GM12872 (cell line): Measurements from ENCODE around the gene DNAJC13.

Experiments used
- TF ChIP-seq, protein P1 (sequence below): IDR thresholded peaks from 3 replicates; pipeline ENCODE4 v1.5.1; 2011; ENCODE audit warnings: low read depth, mild to moderate bottlenecking, low read length, moderate library complexity; ENCODE audit not compliant: insufficient read depth

The DNAJC13 gene

DNA sequence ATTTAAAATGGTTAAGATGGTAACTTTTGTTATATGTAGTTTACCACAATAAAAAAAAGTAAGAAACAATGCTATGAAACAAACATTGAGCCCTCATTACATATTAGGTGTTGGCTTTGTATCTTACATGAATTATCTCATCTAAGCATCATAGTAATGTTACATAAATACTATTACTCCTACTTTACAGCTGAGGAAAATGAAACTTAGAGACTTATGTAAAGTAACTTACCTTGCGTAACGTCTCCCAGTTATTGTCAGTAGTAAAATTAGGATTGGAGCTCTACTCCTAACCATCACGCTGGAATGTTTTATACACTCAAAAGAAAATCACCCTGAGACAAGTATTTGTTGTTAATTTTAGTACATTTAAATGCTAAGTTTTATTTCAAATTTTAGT lies 42.2 kb downstream of the DNAJC13 start:
- TF ChIP-seq, protein P1, sequence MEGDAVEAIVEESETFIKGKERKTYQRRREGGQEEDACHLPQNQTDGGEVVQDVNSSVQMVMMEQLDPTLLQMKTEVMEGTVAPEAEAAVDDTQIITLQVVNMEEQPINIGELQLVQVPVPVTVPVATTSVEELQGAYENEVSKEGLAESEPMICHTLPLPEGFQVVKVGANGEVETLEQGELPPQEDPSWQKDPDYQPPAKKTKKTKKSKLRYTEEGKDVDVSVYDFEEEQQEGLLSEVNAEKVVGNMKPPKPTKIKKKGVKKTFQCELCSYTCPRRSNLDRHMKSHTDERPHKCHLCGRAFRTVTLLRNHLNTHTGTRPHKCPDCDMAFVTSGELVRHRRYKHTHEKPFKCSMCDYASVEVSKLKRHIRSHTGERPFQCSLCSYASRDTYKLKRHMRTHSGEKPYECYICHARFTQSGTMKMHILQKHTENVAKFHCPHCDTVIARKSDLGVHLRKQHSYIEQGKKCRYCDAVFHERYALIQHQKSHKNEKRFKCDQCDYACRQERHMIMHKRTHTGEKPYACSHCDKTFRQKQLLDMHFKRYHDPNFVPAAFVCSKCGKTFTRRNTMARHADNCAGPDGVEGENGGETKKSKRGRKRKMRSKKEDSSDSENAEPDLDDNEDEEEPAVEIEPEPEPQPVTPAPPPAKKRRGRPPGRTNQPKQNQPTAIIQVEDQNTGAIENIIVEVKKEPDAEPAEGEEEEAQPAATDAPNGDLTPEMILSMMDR = no peak

DNA sequence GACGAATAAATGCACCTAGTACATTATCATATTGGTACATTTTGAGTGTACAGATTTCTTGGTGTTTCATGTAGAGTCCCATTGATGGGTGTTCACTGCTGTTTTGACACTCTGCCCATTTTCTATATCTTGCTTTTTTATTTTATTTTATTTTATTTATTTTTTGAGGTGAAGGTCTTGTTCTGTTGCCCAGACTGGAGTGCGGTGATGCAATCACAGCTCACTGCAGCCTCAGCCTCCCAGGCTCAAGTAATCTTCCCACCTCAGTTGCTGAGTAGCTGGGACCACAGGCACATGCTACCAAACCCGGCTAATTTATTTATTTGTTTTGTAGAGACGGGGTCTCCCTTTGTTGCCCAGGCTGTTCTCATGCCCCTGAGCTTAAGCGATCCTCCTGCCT lies 44.2 kb downstream of the DNAJC13 start:
- TF ChIP-seq, protein P1 = no peak

DNA sequence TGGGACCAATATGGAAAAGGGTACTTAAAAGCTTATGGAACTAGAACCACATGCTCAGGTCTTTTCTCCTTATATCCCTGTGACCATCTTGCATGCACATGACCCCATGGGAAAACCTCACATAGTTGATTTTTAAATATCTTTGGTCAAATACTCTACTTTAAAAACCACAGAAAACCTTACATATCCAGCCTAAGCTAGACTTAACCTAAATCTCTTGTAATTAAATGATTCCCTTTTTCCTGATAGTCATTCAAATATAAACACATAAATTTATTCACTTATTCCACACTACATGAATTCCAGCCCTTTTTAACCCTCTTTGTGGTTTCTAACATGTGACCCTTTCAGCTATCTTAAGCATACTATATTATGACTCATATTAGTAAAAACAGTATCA lies 46.8 kb downstream of the DNAJC13 start:
- TF ChIP-seq, protein P1 = no peak

DNA sequence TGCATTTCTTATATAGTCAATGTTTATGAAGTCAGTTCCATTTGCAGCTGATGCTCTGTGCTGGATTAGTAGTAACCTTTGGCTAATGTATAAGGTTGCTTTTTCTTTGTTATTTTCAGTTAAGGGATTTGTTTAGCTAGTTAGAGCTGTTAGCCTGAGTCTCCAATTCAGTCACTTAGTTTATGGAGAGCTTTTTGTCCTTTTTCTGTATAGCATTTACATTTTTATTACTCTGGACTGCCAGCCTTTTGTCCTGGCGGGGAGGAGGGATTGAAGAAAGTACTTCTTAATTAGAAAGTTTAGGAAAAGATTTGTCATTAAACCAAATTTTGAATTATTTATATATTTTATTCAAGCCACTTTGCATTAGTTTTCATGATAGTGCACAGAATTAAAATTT lies 52.0 kb downstream of the DNAJC13 start:
- TF ChIP-seq, protein P1 = no peak

DNA sequence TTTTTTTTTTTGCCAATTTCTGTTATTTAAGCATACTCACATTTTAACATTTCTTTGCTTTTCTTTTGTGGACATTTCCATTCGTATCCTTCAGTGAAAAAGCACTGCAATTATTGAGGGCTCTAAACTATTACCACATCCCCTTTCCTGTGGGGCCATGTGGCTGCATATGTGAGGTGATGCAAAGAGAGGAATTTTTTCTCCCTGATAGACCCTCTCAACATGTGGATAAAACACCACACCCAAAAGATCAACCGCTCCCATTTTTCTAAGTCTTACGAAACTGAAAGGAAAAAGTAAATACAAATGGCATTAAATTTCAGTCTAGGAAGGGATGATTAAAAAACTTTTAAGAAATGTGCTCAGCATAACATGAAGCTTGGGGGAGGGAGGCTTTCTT lies 68.8 kb downstream of the DNAJC13 start:
- TF ChIP-seq, protein P1 = no peak

DNA sequence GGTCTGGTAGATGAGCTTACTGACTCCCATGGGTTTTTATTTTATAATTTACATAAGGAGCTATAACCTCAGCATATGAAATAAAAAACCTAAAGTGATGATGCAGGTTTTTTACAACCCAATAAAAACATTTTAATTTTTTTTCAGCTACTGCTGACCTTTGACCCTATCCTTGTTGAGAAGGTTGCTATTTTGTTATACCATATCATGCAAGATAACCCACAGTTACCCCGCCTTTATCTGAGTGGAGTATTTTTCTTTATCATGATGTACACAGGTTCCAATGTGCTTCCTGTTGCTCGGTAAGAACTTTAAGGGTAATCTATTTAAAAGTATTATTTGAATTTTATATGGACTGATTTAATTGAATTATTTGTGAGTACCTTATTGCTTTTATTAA lies 70.8 kb downstream of the DNAJC13 start:
- TF ChIP-seq, protein P1 = no peak

DNA sequence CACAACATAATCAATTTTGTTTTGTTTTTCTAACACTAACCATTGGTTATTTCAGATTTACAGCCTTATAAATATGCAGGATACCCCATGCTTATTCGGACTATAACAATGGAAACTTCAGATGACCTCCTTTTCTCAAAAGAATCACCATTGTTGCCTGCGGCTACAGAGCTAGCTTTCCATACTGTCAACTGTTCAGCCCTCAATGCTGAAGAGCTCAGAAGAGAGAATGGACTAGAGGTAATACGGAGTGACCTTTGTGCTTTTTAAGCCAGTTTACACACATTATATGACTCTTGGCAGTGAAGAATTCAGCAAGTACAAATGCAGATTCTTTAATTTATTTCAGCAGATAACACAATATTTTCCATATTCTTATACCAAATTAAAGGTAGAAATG lies 81.8 kb downstream of the DNAJC13 start:
- TF ChIP-seq, protein P1 = no peak

DNA sequence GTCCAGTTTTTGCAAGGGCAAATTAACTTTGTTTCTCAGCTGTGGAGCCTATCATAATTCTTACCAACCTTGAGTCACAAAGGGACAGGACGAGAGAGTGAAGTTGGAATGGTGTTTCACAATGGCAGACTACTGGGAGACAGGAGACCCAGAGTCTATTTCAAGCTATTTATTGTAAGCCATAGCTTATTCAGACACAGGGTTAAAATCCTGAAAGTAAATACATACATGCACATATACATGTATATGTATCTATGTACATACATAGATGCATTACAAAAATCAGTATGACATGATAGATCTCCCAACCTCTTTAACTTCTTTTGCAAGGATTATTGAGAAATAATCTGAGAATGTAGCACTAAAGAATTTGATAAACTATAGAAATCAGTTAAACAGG lies 86.3 kb downstream of the DNAJC13 start:
- TF ChIP-seq, protein P1 = no peak
